Measurements from ENCODE around the gene S1PR5. TPM values are rescaled to one million over a fixed set of nuclear protein-coding genes. Genes with fewer than 3 reads are reported as not detected.

Gene S1PR5
- total RNA-seq, 1 donor from 2014 or later: 6.7 TPM

- Mint-ChIP-seq H3K4me1 (ENCODE audit: low read depth) (peaks cover 7% of the 10 kb centered on the region), H3K36me3 (ENCODE audit: low read depth) (no peaks in the 10 kb centered on the region), H3K27me3 (ENCODE audit: low read depth) (no peaks in the 10 kb centered on the region), H3K27ac (ENCODE audit: unreplicated experiment) (no peak overlapping the region), H3K9me3 (ENCODE audit: low read depth) (no peaks in the 10 kb centered on the region), H3K4me3 (ENCODE audit: unreplicated experiment) (no peak overlapping the region)
- TF ChIP-seq, protein P1, sequence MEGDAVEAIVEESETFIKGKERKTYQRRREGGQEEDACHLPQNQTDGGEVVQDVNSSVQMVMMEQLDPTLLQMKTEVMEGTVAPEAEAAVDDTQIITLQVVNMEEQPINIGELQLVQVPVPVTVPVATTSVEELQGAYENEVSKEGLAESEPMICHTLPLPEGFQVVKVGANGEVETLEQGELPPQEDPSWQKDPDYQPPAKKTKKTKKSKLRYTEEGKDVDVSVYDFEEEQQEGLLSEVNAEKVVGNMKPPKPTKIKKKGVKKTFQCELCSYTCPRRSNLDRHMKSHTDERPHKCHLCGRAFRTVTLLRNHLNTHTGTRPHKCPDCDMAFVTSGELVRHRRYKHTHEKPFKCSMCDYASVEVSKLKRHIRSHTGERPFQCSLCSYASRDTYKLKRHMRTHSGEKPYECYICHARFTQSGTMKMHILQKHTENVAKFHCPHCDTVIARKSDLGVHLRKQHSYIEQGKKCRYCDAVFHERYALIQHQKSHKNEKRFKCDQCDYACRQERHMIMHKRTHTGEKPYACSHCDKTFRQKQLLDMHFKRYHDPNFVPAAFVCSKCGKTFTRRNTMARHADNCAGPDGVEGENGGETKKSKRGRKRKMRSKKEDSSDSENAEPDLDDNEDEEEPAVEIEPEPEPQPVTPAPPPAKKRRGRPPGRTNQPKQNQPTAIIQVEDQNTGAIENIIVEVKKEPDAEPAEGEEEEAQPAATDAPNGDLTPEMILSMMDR (IDR thresholded peaks at IDR 0.05): peak; percentile 88
- DNase-seq (ENCODE audit: low spot score): no peak
These were observed 6.9 kb downstream of the S1PR5 start for GRCh38 chr19:10510301-10510802.

DNA sequence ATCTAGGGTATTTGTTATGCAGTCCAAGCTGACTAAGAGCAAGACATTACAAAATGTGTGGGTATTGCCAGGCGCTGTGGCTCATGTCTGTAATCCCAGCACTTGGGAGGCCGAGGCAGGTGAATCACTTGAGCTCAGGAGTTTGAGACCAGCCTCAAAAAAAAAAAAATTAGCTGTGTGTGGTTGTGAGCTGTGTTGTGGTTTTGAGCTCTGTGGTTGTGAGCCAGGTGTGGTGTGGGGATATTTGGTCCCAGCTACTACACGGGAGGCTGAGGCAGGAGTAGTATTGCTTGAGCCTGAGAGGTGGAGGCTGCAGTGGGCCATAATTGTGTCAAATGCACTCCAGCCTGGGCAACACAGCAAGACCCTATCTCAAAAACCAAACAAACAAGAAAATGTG lies 8.5 kb downstream of the S1PR5 start:
- H3K36me3 Mint-ChIP-seq (ENCODE audit: low read depth): no peaks in the 10 kb centered on the region
- no peak for DNase-seq (ENCODE audit: low spot score)
- peaks cover 7% of the 10 kb centered on the region for H3K4me1 Mint-ChIP-seq (ENCODE audit: low read depth)
- H3K27ac Mint-ChIP-seq (ENCODE audit: unreplicated experiment): no peak overlapping the region
- no peak overlapping the region for H3K4me3 Mint-ChIP-seq (ENCODE audit: unreplicated experiment)
- no peaks in the 10 kb centered on the region for H3K9me3 Mint-ChIP-seq (ENCODE audit: low read depth)
- TF ChIP-seq, protein P1 (IDR thresholded peaks at IDR 0.05): no peak
- no peaks in the 10 kb centered on the region for H3K27me3 Mint-ChIP-seq (ENCODE audit: low read depth)

DNA sequence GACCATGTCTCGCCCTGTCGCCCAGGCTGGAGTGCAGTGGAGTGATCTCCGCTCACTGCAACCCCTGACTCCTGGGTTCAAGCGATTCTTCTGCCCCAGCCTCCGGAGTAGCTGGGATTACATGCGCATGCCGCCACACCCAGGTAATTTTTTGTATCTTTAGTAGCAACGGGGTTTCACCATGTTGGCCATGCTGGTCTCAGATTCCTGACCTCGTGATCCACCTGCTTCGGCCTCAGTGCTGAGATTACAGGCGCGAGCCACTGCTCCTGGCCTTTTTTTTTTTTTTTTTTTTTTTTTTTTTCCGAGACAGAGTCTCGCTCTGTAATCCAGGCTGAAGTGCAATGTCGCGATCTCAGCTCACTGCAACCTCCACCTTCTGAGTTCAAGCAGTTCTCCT lies 9.2 kb downstream of the S1PR5 start:
- DNase-seq (ENCODE audit: low spot score): no peak
- Mint-ChIP-seq H3K4me3 (ENCODE audit: unreplicated experiment) (no peak overlapping the region), H3K27ac (ENCODE audit: unreplicated experiment) (no peak overlapping the region), H3K36me3 (ENCODE audit: low read depth) (no peaks in the 10 kb centered on the region), H3K9me3 (ENCODE audit: low read depth) (no peaks in the 10 kb centered on the region), H3K4me1 (ENCODE audit: low read depth) (peaks cover 10% of the 10 kb centered on the region), H3K27me3 (ENCODE audit: low read depth) (no peaks in the 10 kb centered on the region)
- TF ChIP-seq, protein P1 (IDR thresholded peaks at IDR 0.05): no peak

GRCh38 chr19:10505583-10506229 lies 11.5 kb downstream of the S1PR5 start:
- H3K9me3 Mint-ChIP-seq (ENCODE audit: low read depth): no peaks in the 10 kb centered on the region
- no peak overlapping the region for H3K4me3 Mint-ChIP-seq (ENCODE audit: unreplicated experiment)
- H3K27ac Mint-ChIP-seq (ENCODE audit: unreplicated experiment): no peak overlapping the region
- H3K4me1 Mint-ChIP-seq (ENCODE audit: low read depth): peaks cover 21% of the 10 kb centered on the region
- H3K27me3 Mint-ChIP-seq (ENCODE audit: low read depth): no peaks in the 10 kb centered on the region
- no peak for DNase-seq (ENCODE audit: low spot score)
- TF ChIP-seq, protein P1 (IDR thresholded peaks at IDR 0.05): peak; percentile 84
- no peaks in the 10 kb centered on the region for H3K36me3 Mint-ChIP-seq (ENCODE audit: low read depth)

- Mint-ChIP-seq H3K27me3 (ENCODE audit: low read depth) (no peaks in the 10 kb centered on the region), H3K4me3 (ENCODE audit: unreplicated experiment) (peak within 1 kb of the TSS; percentile 80), H3K4me1 (ENCODE audit: low read depth) (peaks cover 28% of the 10 kb centered on the region), H3K36me3 (ENCODE audit: low read depth) (peaks cover 12% of the 10 kb centered on the region), H3K27ac (ENCODE audit: unreplicated experiment) (peak within 1 kb of the TSS; percentile 81), H3K9me3 (ENCODE audit: low read depth) (no peaks in the 10 kb centered on the region)
- DNase-seq (ENCODE audit: low spot score): no peak
- TF ChIP-seq, protein P1 (IDR thresholded peaks at IDR 0.05): peak; percentile 24
These were observed 14.1 kb downstream of the S1PR5 start, which contains the start of gene KEAP1 for GRCh38 chr19:10503002-10503789. KEAP1 (minus strand) TSS chr19:10503356; CDS start chr19:10500033, 3,323 bp downstream.
